GM12878 (cell line): ENCODE data around the gene OMG.

Experiments
- CTCF ChIP-seq, 3 experiments: IDR thresholded peaks in 2 of 3; conservative IDR thresholded peaks in 1 of 3; 2 replicates each; pipeline ENCODE4 v1.5.1; 2011; ENCODE audit warnings: low read depth in 3 of 3, low read length in 3 of 3, mild to moderate bottlenecking in 3 of 3, control low read depth in 2 of 3, moderate library complexity in 2 of 3, inconsistent platforms in 1 of 3, mixed read lengths in 1 of 3; ENCODE audit not compliant: control insufficient read depth in 2 of 3, insufficient read depth in 1 of 3; ENCODE audit errors: extremely low read depth in 1 of 3
- POLR2A ChIP-seq: IDR thresholded peaks from 2 replicates; pipeline ENCODE4 v1.6.1; 2011; ENCODE audit warnings: low read depth, mild to moderate bottlenecking, low read length
- SRF ChIP-seq, 2 experiments: IDR thresholded peaks; 2 replicates each; pipeline ENCODE4 v1.6.1; 2011; ENCODE audit warnings: low read depth in 2 of 2, low read length in 2 of 2, mild to moderate bottlenecking in 1 of 2, moderate library complexity in 1 of 2
- USF2 ChIP-seq: IDR thresholded peaks from 2 replicates; pipeline ENCODE4 v1.6.1; 2011; ENCODE audit warnings: low read depth, low read length, improper control_type of control experiment, borderline replicate concordance

GRCh38 chr17:31261601-31262000 lies 35.4 kb downstream of the OMG start:
- TF ChIP-seq CTCF (IDR thresholded peaks at IDR 0.05 in 2 of 3, conservative IDR thresholded peaks at IDR 0.05 in 1 of 3; ENCODE audit: control insufficient read depth in 2 of 3, extremely low read depth in 1 of 3, insufficient read depth in 1 of 3, low read depth in 3 of 3, low read length in 3 of 3) (no peak), SRF (IDR thresholded peaks at IDR 0.05; ENCODE audit: low read depth in 2 of 2, low read length in 2 of 2) (no peak), USF2 (no peak), POLR2A (no peak)
